ENCODE measurements around the gene FLNB. TPM values are rescaled to one million over a fixed set of nuclear protein-coding genes. Genes with fewer than 3 reads are reported as not detected.
A peak's percentile ranks its signal among the peaks of the same experiment; 100 is the strongest.

FLNB gene
- total and polyA plus RNA-seq, 10 of the 15 experiments (the other 5 are each of a cell fraction or from before 2014, with no cell fraction given): 13.6 to 51.8 (median 26.4) TPM

DNA sequence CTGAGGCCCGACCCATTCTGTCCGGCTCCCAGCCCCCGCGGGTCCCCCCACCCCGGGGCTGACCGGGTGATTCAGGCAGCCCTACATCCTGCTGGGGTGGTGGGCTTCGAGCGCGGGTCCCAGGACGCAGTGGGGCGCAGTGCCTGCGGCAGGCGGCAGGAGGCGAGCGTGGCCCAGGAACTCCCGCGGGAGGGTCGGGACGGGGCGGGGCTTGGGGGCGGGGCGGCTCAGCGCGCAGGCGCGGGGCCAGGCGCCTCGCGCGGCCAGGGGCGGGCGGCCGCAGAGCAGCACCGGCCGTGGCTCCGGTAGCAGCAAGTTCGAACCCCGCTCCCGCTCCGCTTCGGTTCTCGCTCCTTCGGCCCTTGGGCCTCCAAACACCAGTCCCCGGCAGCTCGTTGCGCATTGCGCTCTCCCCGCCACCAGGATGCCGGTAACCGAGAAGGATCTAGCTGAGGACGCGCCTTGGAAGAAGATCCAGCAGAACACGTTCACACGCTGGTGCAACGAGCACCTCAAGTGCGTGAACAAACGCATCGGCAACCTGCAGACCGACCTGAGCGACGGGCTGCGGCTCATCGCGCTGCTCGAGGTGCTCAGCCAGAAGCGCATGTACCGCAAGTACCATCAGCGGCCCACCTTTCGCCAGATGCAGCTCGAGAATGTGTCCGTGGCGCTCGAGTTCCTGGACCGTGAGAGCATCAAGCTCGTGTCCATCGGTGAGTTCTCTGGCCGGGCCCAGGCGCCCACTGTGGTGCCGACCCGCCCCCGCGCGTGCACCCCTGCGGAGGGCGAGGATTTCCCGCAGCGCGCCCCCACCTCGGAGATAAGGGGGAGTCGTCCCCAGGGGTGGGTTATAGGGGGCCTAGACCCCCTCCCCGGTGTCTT lies at the start of gene FLNB (continued):
- TF ChIP-seq, protein P1, sequence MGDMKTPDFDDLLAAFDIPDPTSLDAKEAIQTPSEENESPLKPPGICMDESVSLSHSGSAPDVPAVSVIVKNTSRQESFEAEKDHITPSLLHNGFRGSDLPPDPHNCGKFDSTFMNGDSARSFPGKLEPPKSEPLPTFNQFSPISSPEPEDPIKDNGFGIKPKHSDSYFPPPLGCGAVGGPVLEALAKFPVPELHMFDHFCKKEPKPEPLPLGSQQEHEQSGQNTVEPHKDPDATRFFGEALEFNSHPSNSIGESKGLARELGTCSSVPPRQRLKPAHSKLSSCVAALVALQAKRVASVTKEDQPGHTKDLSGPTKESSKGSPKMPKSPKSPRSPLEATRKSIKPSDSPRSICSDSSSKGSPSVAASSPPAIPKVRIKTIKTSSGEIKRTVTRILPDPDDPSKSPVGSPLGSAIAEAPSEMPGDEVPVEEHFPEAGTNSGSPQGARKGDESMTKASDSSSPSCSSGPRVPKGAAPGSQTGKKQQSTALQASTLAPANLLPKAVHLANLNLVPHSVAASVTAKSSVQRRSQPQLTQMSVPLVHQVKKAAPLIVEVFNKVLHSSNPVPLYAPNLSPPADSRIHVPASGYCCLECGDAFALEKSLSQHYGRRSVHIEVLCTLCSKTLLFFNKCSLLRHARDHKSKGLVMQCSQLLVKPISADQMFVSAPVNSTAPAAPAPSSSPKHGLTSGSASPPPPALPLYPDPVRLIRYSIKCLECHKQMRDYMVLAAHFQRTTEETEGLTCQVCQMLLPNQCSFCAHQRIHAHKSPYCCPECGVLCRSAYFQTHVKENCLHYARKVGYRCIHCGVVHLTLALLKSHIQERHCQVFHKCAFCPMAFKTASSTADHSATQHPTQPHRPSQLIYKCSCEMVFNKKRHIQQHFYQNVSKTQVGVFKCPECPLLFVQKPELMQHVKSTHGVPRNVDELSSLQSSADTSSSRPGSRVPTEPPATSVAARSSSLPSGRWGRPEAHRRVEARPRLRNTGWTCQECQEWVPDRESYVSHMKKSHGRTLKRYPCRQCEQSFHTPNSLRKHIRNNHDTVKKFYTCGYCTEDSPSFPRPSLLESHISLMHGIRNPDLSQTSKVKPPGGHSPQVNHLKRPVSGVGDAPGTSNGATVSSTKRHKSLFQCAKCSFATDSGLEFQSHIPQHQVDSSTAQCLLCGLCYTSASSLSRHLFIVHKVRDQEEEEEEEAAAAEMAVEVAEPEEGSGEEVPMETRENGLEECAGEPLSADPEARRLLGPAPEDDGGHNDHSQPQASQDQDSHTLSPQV (IDR thresholded peaks at IDR 0.05): no peak
- TF ChIP-seq IKZF1 (conservative IDR thresholded peaks at IDR 0.05) (peak; percentile 68; the same call in 1 of the 2 replicates), ZBED1 (IDR thresholded peaks at IDR 0.05; ENCODE audit: borderline replicate concordance) (no peak), ETV6 (conservative IDR thresholded peaks at IDR 0.05 in 1 of 2, IDR thresholded peaks at IDR 0.05 in 1 of 2; ENCODE audit: borderline replicate concordance in 1 of 2, low read depth in 1 of 2) (no peak), EGR1 (IDR thresholded peaks at IDR 0.05; ENCODE audit: borderline replicate concordance in 1 of 2, low read depth in 2 of 2, low read length in 2 of 2) (peak in 1 of 2 experiments; percentile 59; a peak in 1 of 3 replicates), CREB1 (IDR thresholded peaks at IDR 0.05; ENCODE audit: low read depth) (no peak), BACH1 (IDR thresholded peaks at IDR 0.05; ENCODE audit: borderline replicate concordance) (peak; percentile 43; the same call in 1 of the 2 replicates), FOXK2 (IDR thresholded peaks at IDR 0.05) (no peak), MTA2 (IDR thresholded peaks at IDR 0.05; ENCODE audit: low read depth) (no peak), MYB (IDR thresholded peaks at IDR 0.05; ENCODE audit: borderline replicate concordance, low read depth, low read length) (no peak), NBN (IDR thresholded peaks at IDR 0.05) (peak; percentile 53; the same call in 1 of the 2 replicates), SPI1 (IDR thresholded peaks at IDR 0.05; ENCODE audit: borderline replicate concordance, insufficient read depth, low read depth, low read length) (no peak), ASH2L (IDR thresholded peaks at IDR 0.05; ENCODE audit: borderline replicate concordance, low read depth) (no peak), SMARCA5 (IDR thresholded peaks at IDR 0.05) (peak; percentile 63; the same call in 1 of the 2 replicates), TCF12 (IDR thresholded peaks at IDR 0.05; ENCODE audit: low read depth, low read length) (peak; percentile 75; the same call in 1 of the 2 replicates)
- TF ChIP-seq, protein P2, sequence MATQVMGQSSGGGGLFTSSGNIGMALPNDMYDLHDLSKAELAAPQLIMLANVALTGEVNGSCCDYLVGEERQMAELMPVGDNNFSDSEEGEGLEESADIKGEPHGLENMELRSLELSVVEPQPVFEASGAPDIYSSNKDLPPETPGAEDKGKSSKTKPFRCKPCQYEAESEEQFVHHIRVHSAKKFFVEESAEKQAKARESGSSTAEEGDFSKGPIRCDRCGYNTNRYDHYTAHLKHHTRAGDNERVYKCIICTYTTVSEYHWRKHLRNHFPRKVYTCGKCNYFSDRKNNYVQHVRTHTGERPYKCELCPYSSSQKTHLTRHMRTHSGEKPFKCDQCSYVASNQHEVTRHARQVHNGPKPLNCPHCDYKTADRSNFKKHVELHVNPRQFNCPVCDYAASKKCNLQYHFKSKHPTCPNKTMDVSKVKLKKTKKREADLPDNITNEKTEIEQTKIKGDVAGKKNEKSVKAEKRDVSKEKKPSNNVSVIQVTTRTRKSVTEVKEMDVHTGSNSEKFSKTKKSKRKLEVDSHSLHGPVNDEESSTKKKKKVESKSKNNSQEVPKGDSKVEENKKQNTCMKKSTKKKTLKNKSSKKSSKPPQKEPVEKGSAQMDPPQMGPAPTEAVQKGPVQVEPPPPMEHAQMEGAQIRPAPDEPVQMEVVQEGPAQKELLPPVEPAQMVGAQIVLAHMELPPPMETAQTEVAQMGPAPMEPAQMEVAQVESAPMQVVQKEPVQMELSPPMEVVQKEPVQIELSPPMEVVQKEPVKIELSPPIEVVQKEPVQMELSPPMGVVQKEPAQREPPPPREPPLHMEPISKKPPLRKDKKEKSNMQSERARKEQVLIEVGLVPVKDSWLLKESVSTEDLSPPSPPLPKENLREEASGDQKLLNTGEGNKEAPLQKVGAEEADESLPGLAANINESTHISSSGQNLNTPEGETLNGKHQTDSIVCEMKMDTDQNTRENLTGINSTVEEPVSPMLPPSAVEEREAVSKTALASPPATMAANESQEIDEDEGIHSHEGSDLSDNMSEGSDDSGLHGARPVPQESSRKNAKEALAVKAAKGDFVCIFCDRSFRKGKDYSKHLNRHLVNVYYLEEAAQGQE (IDR thresholded peaks at IDR 0.05; ENCODE audit: low read depth, low read length): no peak
- TF ChIP-seq, protein P3, sequence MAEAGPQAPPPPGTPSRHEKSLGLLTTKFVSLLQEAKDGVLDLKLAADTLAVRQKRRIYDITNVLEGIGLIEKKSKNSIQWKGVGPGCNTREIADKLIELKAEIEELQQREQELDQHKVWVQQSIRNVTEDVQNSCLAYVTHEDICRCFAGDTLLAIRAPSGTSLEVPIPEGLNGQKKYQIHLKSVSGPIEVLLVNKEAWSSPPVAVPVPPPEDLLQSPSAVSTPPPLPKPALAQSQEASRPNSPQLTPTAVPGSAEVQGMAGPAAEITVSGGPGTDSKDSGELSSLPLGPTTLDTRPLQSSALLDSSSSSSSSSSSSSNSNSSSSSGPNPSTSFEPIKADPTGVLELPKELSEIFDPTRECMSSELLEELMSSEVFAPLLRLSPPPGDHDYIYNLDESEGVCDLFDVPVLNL (IDR thresholded peaks at IDR 0.05; ENCODE audit: low read depth, low read length): no peak
- TF ChIP-seq, protein P4, sequence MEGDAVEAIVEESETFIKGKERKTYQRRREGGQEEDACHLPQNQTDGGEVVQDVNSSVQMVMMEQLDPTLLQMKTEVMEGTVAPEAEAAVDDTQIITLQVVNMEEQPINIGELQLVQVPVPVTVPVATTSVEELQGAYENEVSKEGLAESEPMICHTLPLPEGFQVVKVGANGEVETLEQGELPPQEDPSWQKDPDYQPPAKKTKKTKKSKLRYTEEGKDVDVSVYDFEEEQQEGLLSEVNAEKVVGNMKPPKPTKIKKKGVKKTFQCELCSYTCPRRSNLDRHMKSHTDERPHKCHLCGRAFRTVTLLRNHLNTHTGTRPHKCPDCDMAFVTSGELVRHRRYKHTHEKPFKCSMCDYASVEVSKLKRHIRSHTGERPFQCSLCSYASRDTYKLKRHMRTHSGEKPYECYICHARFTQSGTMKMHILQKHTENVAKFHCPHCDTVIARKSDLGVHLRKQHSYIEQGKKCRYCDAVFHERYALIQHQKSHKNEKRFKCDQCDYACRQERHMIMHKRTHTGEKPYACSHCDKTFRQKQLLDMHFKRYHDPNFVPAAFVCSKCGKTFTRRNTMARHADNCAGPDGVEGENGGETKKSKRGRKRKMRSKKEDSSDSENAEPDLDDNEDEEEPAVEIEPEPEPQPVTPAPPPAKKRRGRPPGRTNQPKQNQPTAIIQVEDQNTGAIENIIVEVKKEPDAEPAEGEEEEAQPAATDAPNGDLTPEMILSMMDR (IDR thresholded peaks at IDR 0.05 in 2 of 3, conservative IDR thresholded peaks at IDR 0.05 in 1 of 3; ENCODE audit: control insufficient read depth in 2 of 3, extremely low read depth in 1 of 3, insufficient read depth in 1 of 3, low read depth in 3 of 3, low read length in 3 of 3): peak; percentile 72 to 95 (median 90)

Measured in GM12878 (cell line).